ENCODE results near the gene UCHL3. TPM values are rescaled to one million over a fixed set of nuclear protein-coding genes. Genes with fewer than 3 reads are reported as not detected.

The UCHL3 gene
- total and polyA plus RNA-seq, 4 donors = 10.3 to 38.3 (median 29.0) TPM

DNA sequence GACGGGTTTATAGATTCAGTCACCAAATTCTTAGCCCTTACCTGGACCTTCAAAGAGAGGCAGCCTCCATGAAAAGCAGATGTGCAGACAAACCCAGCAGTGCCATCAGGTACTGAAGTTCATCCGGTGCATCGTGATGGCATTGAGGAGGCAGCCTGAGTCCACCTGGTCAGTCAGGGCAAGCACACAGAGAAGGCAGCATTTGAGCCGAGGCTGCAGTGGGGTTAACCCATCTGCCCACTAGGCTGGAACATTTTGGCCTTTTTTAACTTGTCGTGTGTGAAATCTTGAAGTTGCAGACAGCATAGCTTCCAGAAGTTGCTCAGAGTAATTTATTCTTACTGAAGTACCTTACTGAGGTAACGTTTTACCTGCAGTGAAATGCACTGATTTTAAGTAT is 91.4 kb downstream of the UCHL3 start:
- Histone ChIP-seq H3K4me1 (ENCODE audit: control insufficient read depth in 5 of 5, insufficient read depth in 5 of 5, low read length in 5 of 5) (peaks cover 0 to 7% (median 3%) of the 10 kb centered on the region in 5 donors), H3K9ac (ENCODE audit: insufficient read depth in 1 of 2, low read length in 2 of 2) (no peak overlapping the region), H3K4me3 (no peak overlapping the region), H3K27ac (ENCODE audit: low read depth in 1 of 2, low read length in 1 of 2) (peak overlapping the region in 1 of 2 donors; percentile 1), H3K36me3 (ENCODE audit: control insufficient read depth in 4 of 4, insufficient read depth in 4 of 4, low read length in 4 of 4) (peaks cover 0 to 2% (median 0%) of the 10 kb centered on the region in 4 donors), H3K27me3 (ENCODE audit: control insufficient read depth in 3 of 3, insufficient read depth in 3 of 3, low read length in 2 of 3) (peaks cover 0 to 7% (median 5%) of the 10 kb centered on the region in 3 donors), H3K9me3 (ENCODE audit: control insufficient read depth in 4 of 4, insufficient read depth in 3 of 4, low read length in 3 of 4) (no peaks in the 10 kb centered on the region)
- 94 to 96% methylated on average over 6 of the region's 6 CpGs for WGBS, 2 donors
- TF ChIP-seq, protein P1, sequence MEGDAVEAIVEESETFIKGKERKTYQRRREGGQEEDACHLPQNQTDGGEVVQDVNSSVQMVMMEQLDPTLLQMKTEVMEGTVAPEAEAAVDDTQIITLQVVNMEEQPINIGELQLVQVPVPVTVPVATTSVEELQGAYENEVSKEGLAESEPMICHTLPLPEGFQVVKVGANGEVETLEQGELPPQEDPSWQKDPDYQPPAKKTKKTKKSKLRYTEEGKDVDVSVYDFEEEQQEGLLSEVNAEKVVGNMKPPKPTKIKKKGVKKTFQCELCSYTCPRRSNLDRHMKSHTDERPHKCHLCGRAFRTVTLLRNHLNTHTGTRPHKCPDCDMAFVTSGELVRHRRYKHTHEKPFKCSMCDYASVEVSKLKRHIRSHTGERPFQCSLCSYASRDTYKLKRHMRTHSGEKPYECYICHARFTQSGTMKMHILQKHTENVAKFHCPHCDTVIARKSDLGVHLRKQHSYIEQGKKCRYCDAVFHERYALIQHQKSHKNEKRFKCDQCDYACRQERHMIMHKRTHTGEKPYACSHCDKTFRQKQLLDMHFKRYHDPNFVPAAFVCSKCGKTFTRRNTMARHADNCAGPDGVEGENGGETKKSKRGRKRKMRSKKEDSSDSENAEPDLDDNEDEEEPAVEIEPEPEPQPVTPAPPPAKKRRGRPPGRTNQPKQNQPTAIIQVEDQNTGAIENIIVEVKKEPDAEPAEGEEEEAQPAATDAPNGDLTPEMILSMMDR (IDR thresholded peaks at IDR 0.05; ENCODE audit: control extremely low read depth, extremely low read depth) = no peak
- DNase-seq = no peak
- no peak for ATAC-seq (ENCODE audit: insufficient read depth, low FRiP score)

DNA sequence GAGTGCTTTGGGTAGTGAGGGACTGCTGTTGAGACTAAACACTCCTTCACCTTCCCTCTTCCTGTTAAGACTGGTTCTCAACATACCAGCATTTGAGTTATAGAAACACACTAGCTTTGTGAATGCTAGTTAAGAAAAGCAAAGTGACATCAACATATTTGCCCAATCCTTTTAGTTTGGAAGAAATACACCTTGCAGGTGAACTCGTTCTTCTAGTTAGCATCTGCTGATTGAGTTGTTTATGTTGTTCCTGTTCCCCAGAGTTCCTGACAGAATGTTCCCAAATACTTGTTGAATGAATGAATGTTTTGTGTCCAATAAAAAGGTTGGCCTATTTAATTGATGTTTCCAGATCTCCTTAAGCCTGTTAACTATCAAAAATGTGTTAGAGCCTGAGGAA is 93.6 kb downstream of the UCHL3 start:
- H3K4me3 ChIP-seq = no peak overlapping the region
- peaks cover 0 to 5% (median 0%) of the 10 kb centered on the region in 3 donors for H3K27me3 ChIP-seq (ENCODE audit: control insufficient read depth in 3 of 3, insufficient read depth in 3 of 3, low read length in 2 of 3)
- ATAC-seq (ENCODE audit: insufficient read depth, low FRiP score) (no peak), DNase-seq (peak in 1 of 3 donors; percentile 23)
- no peak overlapping the region for H3K9ac ChIP-seq (ENCODE audit: insufficient read depth in 1 of 2, low read length in 2 of 2)
- WGBS, 2 donors = 66 to 83% methylated on average over 1 of the region's 1 CpG
- H3K9me3 ChIP-seq (ENCODE audit: control insufficient read depth in 4 of 4, insufficient read depth in 3 of 4, low read length in 3 of 4) = no peaks in the 10 kb centered on the region
- peaks cover 0 to under 1% (median 0%) of the 10 kb centered on the region in 5 donors for H3K4me1 ChIP-seq (ENCODE audit: control insufficient read depth in 5 of 5, insufficient read depth in 5 of 5, low read length in 5 of 5)
- H3K36me3 ChIP-seq (ENCODE audit: control insufficient read depth in 4 of 4, insufficient read depth in 4 of 4, low read length in 4 of 4) = peaks cover 0 to 2% (median 0%) of the 10 kb centered on the region in 4 donors
- TF ChIP-seq, protein P1 (IDR thresholded peaks at IDR 0.05; ENCODE audit: control extremely low read depth, extremely low read depth) = no peak
- no peak overlapping the region for H3K27ac ChIP-seq (ENCODE audit: low read depth in 1 of 2, low read length in 1 of 2)

DNA sequence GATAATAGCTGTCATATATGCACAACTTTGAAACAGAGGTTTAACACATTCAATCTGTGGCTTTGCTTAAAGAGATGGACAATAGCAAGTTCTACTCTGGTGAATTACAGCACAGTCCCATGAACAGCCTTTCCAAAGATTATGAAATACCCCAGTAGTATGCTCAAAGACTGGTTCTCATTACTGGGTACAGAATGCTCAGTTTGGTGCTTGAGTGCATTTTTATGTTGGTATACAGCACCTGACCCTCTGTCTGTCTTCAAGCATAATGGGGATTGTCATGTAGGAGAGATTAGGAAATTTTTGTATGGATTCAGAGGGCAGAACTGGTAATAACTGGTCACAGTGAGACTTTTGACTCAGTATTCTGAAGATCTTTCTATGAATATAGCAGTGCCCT is 94.1 kb downstream of the UCHL3 start:
- ATAC-seq (ENCODE audit: insufficient read depth, low FRiP score) (no peak), DNase-seq (no peak)
- H3K4me1 ChIP-seq (ENCODE audit: control insufficient read depth in 5 of 5, insufficient read depth in 5 of 5, low read length in 5 of 5) = no peaks in the 10 kb centered on the region
- TF ChIP-seq, protein P1 (IDR thresholded peaks at IDR 0.05; ENCODE audit: control extremely low read depth, extremely low read depth) = no peak
- no peak overlapping the region for H3K27ac ChIP-seq (ENCODE audit: low read depth in 1 of 2, low read length in 1 of 2)
- no peak overlapping the region for H3K4me3 ChIP-seq
- H3K9ac ChIP-seq (ENCODE audit: insufficient read depth in 1 of 2, low read length in 2 of 2) = no peak overlapping the region
- H3K9me3 ChIP-seq (ENCODE audit: control insufficient read depth in 4 of 4, insufficient read depth in 3 of 4, low read length in 3 of 4) = no peaks in the 10 kb centered on the region
- peaks cover 0 to 2% (median 0%) of the 10 kb centered on the region in 4 donors for H3K36me3 ChIP-seq (ENCODE audit: control insufficient read depth in 4 of 4, insufficient read depth in 4 of 4, low read length in 4 of 4)
- H3K27me3 ChIP-seq (ENCODE audit: control insufficient read depth in 3 of 3, insufficient read depth in 3 of 3, low read length in 2 of 3) = no peaks in the 10 kb centered on the region

- no peak overlapping the region for H3K9ac ChIP-seq (ENCODE audit: insufficient read depth in 1 of 2, low read length in 2 of 2)
- ATAC-seq (ENCODE audit: insufficient read depth, low FRiP score) = no peak
- no peak overlapping the region for H3K27ac ChIP-seq (ENCODE audit: low read depth in 1 of 2, low read length in 1 of 2)
- peaks cover 0 to 2% (median 0%) of the 10 kb centered on the region in 4 donors for H3K36me3 ChIP-seq (ENCODE audit: control insufficient read depth in 4 of 4, insufficient read depth in 4 of 4, low read length in 4 of 4)
- H3K9me3 ChIP-seq (ENCODE audit: control insufficient read depth in 4 of 4, insufficient read depth in 3 of 4, low read length in 3 of 4) = no peaks in the 10 kb centered on the region
- WGBS, 2 donors = 89 to 96% methylated on average over 3 of the region's 3 CpGs
- no peaks in the 10 kb centered on the region for H3K4me1 ChIP-seq (ENCODE audit: control insufficient read depth in 5 of 5, insufficient read depth in 5 of 5, low read length in 5 of 5)
- H3K4me3 ChIP-seq = no peak overlapping the region
- H3K27me3 ChIP-seq (ENCODE audit: control insufficient read depth in 3 of 3, insufficient read depth in 3 of 3, low read length in 2 of 3) = no peaks in the 10 kb centered on the region
- TF ChIP-seq, protein P1 (IDR thresholded peaks at IDR 0.05; ENCODE audit: control extremely low read depth, extremely low read depth) = no peak
- DNase-seq = no peak
These were observed 95.5 kb downstream of the UCHL3 start for GRCh38 chr13:75645141-75645540.
